Measurements from ENCODE around the gene RAPH1.

GRCh38 chr2:203451011-203451410, 84.1 kb downstream of the RAPH1 start:
- TF ChIP-seq CTCF (conservative IDR thresholded peaks at IDR 0.05; ENCODE audit: low read depth in 2 of 2) (no peak), EZH2 (IDR thresholded peaks at IDR 0.05; ENCODE audit: low read depth, unreplicated experiment) (no peak), JUNB (IDR thresholded peaks at IDR 0.05; ENCODE audit: unreplicated experiment) (no peak), ZNF331 (CRISPR knock-in tag; IDR thresholded peaks at IDR 0.05; ENCODE audit: low read depth) (no peak), ZNF114 (CRISPR knock-in tag; IDR thresholded peaks at IDR 0.05) (no peak), REST (IDR thresholded peaks at IDR 0.05; ENCODE audit: unreplicated experiment) (no peak), POLR2AphosphoS5 (IDR thresholded peaks at IDR 0.05; ENCODE audit: low read depth) (no peak), EZH2phosphoT487 (IDR thresholded peaks at IDR 0.05; ENCODE audit: unreplicated experiment) (no peak), CREB1 (CRISPR knock-in tag; IDR thresholded peaks at IDR 0.05; ENCODE audit: low read depth) (no peak), ZNF462 (CRISPR knock-in tag; IDR thresholded peaks at IDR 0.05) (no peak)

All from GM23338 (cell line).